T-cell (primary cell): Measurements from ENCODE around the gene RPS27L. TPM values are rescaled to one million over a fixed set of nuclear protein-coding genes. Genes with fewer than 3 reads are reported as not detected.
"Not testable (repeated sequence)": the region's sequence is repeated elsewhere in the genome, so short reads cannot be mapped to it uniquely, and the experiment has no call there.

Source experiments
- ATAC-seq, 4 experiments: fragments of 200-7000 bp in 3 of 4; fragments of 150-1000 bp in 1 of 4; cut with Tn5 transposase; replicated peaks in 1 of 4; 1 replicate in 3 of 4; 2 replicates in 1 of 4; pipeline ENCODE4 v1.10.0; 2021; ENCODE audit warnings: moderate library complexity in 3 of 4, mild to moderate bottlenecking in 2 of 4, moderate number of reproducible peaks in 1 of 4
- CTCF ChIA-PET, 2 donors: fragments of 300-600 bp; sonication (Branson Sonifier 250); formaldehyde crosslinking; loops; one replicate each; lab custom pipeline; 2022; ENCODE audit warnings: antibody characterized with exemption in 2 of 2; lab: Charles Lee
- POLR2A ChIA-PET, 2 donors: fragments of 300-600 bp; sonication (Branson Sonifier 250); formaldehyde crosslinking; loops; one replicate each; lab custom pipeline; 2022; ENCODE audit warnings: antibody characterized with exemption in 2 of 2; lab: Charles Lee
- DNase-seq, 35 experiments: peaks; one replicate each; pipeline versions ENCODE4 v3.0.0 to v3.0.0-alpha.2; 2013 to 2023
- H3K27ac ChIP-seq: one replicate; pipeline ENCODE4 v1.5.1; 2013; ENCODE audit warnings: low read length
- H3K27me3 ChIP-seq, 2 experiments: replicated peaks in 1 of 2; 1 replicate in 1 of 2; 2 replicates in 1 of 2; pipeline versions ENCODE4 v1.6.1 to v1.7.0; 2013; ENCODE audit warnings: low read length in 1 of 2, mixed read lengths in 1 of 2; ENCODE audit not compliant: control insufficient read depth in 2 of 2, insufficient read depth in 2 of 2; ENCODE audit errors: extremely low read depth in 1 of 2
- H3K36me3 ChIP-seq, 2 donors: 1 replicate in 1 of 2; 2 replicates in 1 of 2; pipeline versions ENCODE4 v1.6.1 to v1.7.0; 2013; ENCODE audit warnings: low read length in 1 of 2; ENCODE audit not compliant: control insufficient read depth in 2 of 2, insufficient read depth in 1 of 2; ENCODE audit errors: extremely low read depth in 1 of 2
- H3K4me1 ChIP-seq, 2 experiments: 1 replicate in 1 of 2; 2 replicates in 1 of 2; pipeline versions ENCODE4 v1.6.1 to v1.7.0; 2013; ENCODE audit warnings: low read length in 2 of 2, mixed read lengths in 1 of 2; ENCODE audit not compliant: insufficient read depth in 2 of 2, control insufficient read depth in 1 of 2; ENCODE audit errors: extremely low read depth in 1 of 2
- H3K4me3 ChIP-seq, 2 donors: 1 replicate in 1 of 2; 2 replicates in 1 of 2; pipeline versions ENCODE4 v1.5.1 to v1.7.0; 2013; ENCODE audit warnings: mild to moderate bottlenecking in 2 of 2, low read length in 1 of 2, moderate library complexity in 1 of 2; ENCODE audit not compliant: control insufficient read depth in 1 of 2; ENCODE audit errors: extremely low read depth in 1 of 2
- H3K9me3 ChIP-seq: 2 replicates; pipeline ENCODE4 v1.7.0; 2013
- H3K27ac Mint-ChIP-seq, 2 donors: one replicate each; pipeline ENCODE4 v1.8.0; 2020 to 2021; ENCODE audit warnings: mild to moderate bottlenecking in 2 of 2, mixed read lengths in 2 of 2
- H3K27me3 Mint-ChIP-seq, 2 donors: one replicate each; pipeline ENCODE4 v1.8.0; 2021 to 2022; ENCODE audit warnings: mixed read lengths in 2 of 2
- H3K36me3 Mint-ChIP-seq: one replicate; pipeline ENCODE4 v1.8.0; 2021; ENCODE audit warnings: mixed read lengths
- H3K4me1 Mint-ChIP-seq, 3 donors: one replicate each; pipeline ENCODE4 v1.8.0; 2020 to 2022; ENCODE audit warnings: mixed read lengths in 3 of 3, mild to moderate bottlenecking in 1 of 3
- H3K4me3 Mint-ChIP-seq, 3 donors: one replicate each; pipeline ENCODE4 v1.8.0; 2020 to 2022; ENCODE audit warnings: mild to moderate bottlenecking in 3 of 3, mixed read lengths in 3 of 3, moderate library complexity in 3 of 3
- H3K9me3 Mint-ChIP-seq, 3 donors: one replicate each; pipeline ENCODE4 v1.8.0; 2020 to 2022; ENCODE audit warnings: mixed read lengths in 3 of 3
- WGBS: methylation state at CpG from one replicate; pipeline ENCODE4 v1.1.5; 2013; ENCODE audit warnings: missing lambda C conversion rate; ENCODE audit not compliant: insufficient coverage; 5-methylcytosine and 5-hydroxymethylcytosine counted together
- total RNA-seq, 35 experiments: library from RNA in 6 of 35; stranded (reverse) in 6 of 35; fragments of 120-200 nt in 1 of 35; gene quantifications; one replicate each; pipeline versions ENCODE4 v1.2.1 to v1.2.4 and lab custom pipeline; 2013 to 2026

RPS27L gene
- total RNA-seq, 5 donors from 2014 or later (not counting 1 experiment from before 2014, with no cell fraction given), result 48.3 to 123 (median 106) TPM

- ATAC-seq, CTCF ChIA-PET: not testable (repeated sequence)
Observed at GRCh38 chr15:63105354-63105753, 51.9 kb downstream of the RPS27L start.

GRCh38 chr15:63104727-63105126 lies 52.5 kb downstream of the RPS27L start:
- WGBS, result 71% methylated on average over 5 of the region's 7 CpGs
- no peaks in the 10 kb centered on the region for H3K9me3 Mint-ChIP-seq
- H3K27me3 ChIP-seq, result peaks cover 0 to 17% of the 10 kb centered on the region in 2 experiments
- H3K27me3 Mint-ChIP-seq, result peaks cover 12 to 20% of the 10 kb centered on the region in 2 donors
- no peaks in the 10 kb centered on the region for H3K9me3 ChIP-seq
- H3K27ac Mint-ChIP-seq, result no peak overlapping the region
- H3K27ac ChIP-seq, result no peak overlapping the region
- ChIA-PET POLR2A (no interaction called here), CTCF (no interaction called here)
- no peak for ATAC-seq
- H3K4me1 ChIP-seq, result no peaks in the 10 kb centered on the region
- H3K36me3 ChIP-seq, result no peaks in the 10 kb centered on the region
- no peaks in the 10 kb centered on the region for H3K36me3 Mint-ChIP-seq
- no peak for DNase-seq
- no peak overlapping the region for H3K4me3 Mint-ChIP-seq
- no peaks in the 10 kb centered on the region for H3K4me1 Mint-ChIP-seq
- H3K4me3 ChIP-seq, result no peak overlapping the region

More at GRCh38 chr15:63105354-63105753, 51.9 kb downstream of the RPS27L start:
- H3K4me1 Mint-ChIP-seq, H3K4me1 ChIP-seq, H3K9me3 ChIP-seq, H3K36me3 Mint-ChIP-seq, H3K36me3 ChIP-seq, H3K9me3 Mint-ChIP-seq, H3K27ac Mint-ChIP-seq, H3K27ac ChIP-seq, POLR2A ChIA-PET, H3K4me3 ChIP-seq, H3K4me3 Mint-ChIP-seq, DNase-seq: not testable (repeated sequence)
- WGBS, result 38% methylated on average over 5 of the region's 8 CpGs
- H3K27me3 Mint-ChIP-seq, result peaks cover 12 to 20% of the 10 kb centered on the region in 2 donors
- peaks cover 0 to 16% of the 10 kb centered on the region in 2 experiments for H3K27me3 ChIP-seq

- Histone ChIP-seq H3K9me3 (no peaks in the 10 kb centered on the region), H3K4me1 (no peaks in the 10 kb centered on the region), H3K27me3 (peaks cover 0 to 17% of the 10 kb centered on the region in 2 experiments), H3K4me3 (no peak overlapping the region), H3K27ac (no peak overlapping the region), H3K36me3 (no peaks in the 10 kb centered on the region)
- no peak for DNase-seq
- POLR2A ChIA-PET, result interaction anchor here in 1 of 2 donors (0.7 kb wide), 1 partner anchor 404 kb away, joined by 4 read pairs; no protein-coding TSS in a partner anchor
- no peak overlapping the region for H3K4me3 Mint-ChIP-seq
- no peaks in the 10 kb centered on the region for H3K36me3 Mint-ChIP-seq
- H3K4me1 Mint-ChIP-seq, result no peaks in the 10 kb centered on the region
- no peak overlapping the region for H3K27ac Mint-ChIP-seq
- no peaks in the 10 kb centered on the region for H3K9me3 Mint-ChIP-seq
- 71% methylated on average over 1 of the region's 3 CpGs for WGBS
- CTCF ChIA-PET, result no interaction called here
- ATAC-seq, result no peak
- H3K27me3 Mint-ChIP-seq, result peaks cover 9 to 15% of the 10 kb centered on the region in 2 donors
Observed at GRCh38 chr15:63103416-63103815, 53.9 kb downstream of the RPS27L start.

GRCh38 chr15:63099581-63099980 lies 57.7 kb downstream of the RPS27L start:
- H3K27me3 Mint-ChIP-seq, ATAC-seq: not testable (repeated sequence)
- WGBS, result no CpG with 5 or more reads among the region's 5 CpGs

GRCh38 chr15:63098901-63099300 lies 58.4 kb downstream of the RPS27L start:
- H3K4me1 ChIP-seq, H3K27me3 ChIP-seq, H3K36me3 ChIP-seq, ATAC-seq, CTCF ChIA-PET, H3K4me3 ChIP-seq, H3K36me3 Mint-ChIP-seq, H3K27ac ChIP-seq, DNase-seq, H3K27me3 Mint-ChIP-seq, POLR2A ChIA-PET, H3K27ac Mint-ChIP-seq, H3K9me3 ChIP-seq, H3K4me3 Mint-ChIP-seq, H3K4me1 Mint-ChIP-seq, H3K9me3 Mint-ChIP-seq: not testable (repeated sequence)
- no CpG with 5 or more reads among the region's 33 CpGs for WGBS

More at GRCh38 chr15:63099581-63099980, 57.7 kb downstream of the RPS27L start:
- H3K4me3 Mint-ChIP-seq, H3K27ac ChIP-seq, H3K4me3 ChIP-seq, DNase-seq, H3K27me3 ChIP-seq, H3K36me3 Mint-ChIP-seq, CTCF ChIA-PET, H3K9me3 ChIP-seq, H3K4me1 Mint-ChIP-seq, H3K36me3 ChIP-seq, H3K9me3 Mint-ChIP-seq, H3K4me1 ChIP-seq, H3K27ac Mint-ChIP-seq: not testable (repeated sequence)
- POLR2A ChIA-PET, result interaction anchor here in 1 of 2 donors (0.7 kb wide), 1 partner anchor 129 kb away, joined by 3 read pairs; no protein-coding TSS in a partner anchor

Other genes starting within 250 kb of the RPS27L start
- 10 to 100 TPM; 12.1 to 27.0 (median 23.3) TPM for gene TPM1, start 114.7 kb downstream of the RPS27L start, total RNA-seq
- gene LACTB, start 35.6 kb downstream of the RPS27L start, total RNA-seq, result 10 to 100 TPM; 10.9 to 14.9 (median 12.2) TPM
- gene RAB8B, start 32.1 kb upstream of the RPS27L start, total RNA-seq, result 10 to 100 TPM; 52.2 to 66.7 (median 55.7) TPM
- gene APH1B, start 120.1 kb upstream of the RPS27L start, total RNA-seq, result 10 to 100 TPM; 17.0 to 27.4 (median 20.9) TPM
- under 1 TPM in 3 of 5 donors, not detected in 2; 0.12 to 0.51 (median 0.30) TPM for gene CA12, start 224.4 kb upstream of the RPS27L start, total RNA-seq